ENCODE measurements around the gene ASB18. TPM values are rescaled to one million over a fixed set of nuclear protein-coding genes. Genes with fewer than 3 reads are reported as not detected.

The ASB18 gene
- total and polyA plus RNA-seq, 10 of the 15 experiments (the other 5 are each of a cell fraction or from before 2014, with no cell fraction given), result not detected

GRCh38 chr2:236162031-236162845, 102.0 kb downstream of the ASB18 start (continued):
- no peak for TF ChIP-seq CHD2 (IDR thresholded peaks at IDR 0.05; ENCODE audit: borderline replicate concordance, low read depth, low read length)
- TF ChIP-seq RCOR1 (conservative IDR thresholded peaks at IDR 0.05; ENCODE audit: low read depth, low read length), result no peak
- TF ChIP-seq, protein P1, sequence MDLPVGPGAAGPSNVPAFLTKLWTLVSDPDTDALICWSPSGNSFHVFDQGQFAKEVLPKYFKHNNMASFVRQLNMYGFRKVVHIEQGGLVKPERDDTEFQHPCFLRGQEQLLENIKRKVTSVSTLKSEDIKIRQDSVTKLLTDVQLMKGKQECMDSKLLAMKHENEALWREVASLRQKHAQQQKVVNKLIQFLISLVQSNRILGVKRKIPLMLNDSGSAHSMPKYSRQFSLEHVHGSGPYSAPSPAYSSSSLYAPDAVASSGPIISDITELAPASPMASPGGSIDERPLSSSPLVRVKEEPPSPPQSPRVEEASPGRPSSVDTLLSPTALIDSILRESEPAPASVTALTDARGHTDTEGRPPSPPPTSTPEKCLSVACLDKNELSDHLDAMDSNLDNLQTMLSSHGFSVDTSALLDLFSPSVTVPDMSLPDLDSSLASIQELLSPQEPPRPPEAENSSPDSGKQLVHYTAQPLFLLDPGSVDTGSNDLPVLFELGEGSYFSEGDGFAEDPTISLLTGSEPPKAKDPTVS (IDR thresholded peaks at IDR 0.05; ENCODE audit: low read depth, low read length), result no peak

DNA sequence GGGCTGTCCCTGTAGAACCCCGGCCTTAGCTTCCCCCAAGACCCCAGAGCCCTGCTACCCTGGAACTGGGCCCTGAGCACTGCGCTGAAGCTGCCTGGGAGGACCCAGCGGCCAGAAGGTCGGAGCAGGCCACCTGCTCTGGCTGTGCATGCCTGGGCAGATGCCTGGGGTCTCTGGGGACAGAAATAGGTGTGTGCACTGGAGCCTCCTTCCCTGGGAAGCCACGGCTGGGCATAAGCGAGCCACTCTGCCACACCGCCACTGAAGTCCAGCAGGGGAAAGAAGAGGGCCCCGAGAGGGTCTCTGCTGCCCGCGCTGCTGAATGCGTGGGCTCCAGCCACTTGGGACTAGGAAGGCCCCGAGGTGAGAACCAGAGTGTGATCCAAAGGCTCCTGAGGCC, 102.7 kb downstream of the ASB18 start:
- Histone ChIP-seq H3K4me1 (ENCODE audit: control insufficient read depth, insufficient read depth, low read length) (no peaks in the 10 kb centered on the region), H3K36me3 (ENCODE audit: control insufficient read depth in 2 of 2, insufficient read depth in 2 of 2, low read length in 1 of 2) (no peaks in the 10 kb centered on the region), H3K27me3 (replicated peaks in 1 of 2; ENCODE audit: control insufficient read depth in 2 of 2, insufficient read depth in 2 of 2, low read length in 1 of 2) (peaks cover 1 to 6% of the 10 kb centered on the region in 2 experiments; a peak in 3 of 4 replicates), H3K9ac (ENCODE audit: control insufficient read depth, insufficient read depth, low read length) (no peak overlapping the region), H3K79me2 (ENCODE audit: control insufficient read depth, insufficient read depth, low read length) (no peaks in the 10 kb centered on the region), H3K4me3 (no peak overlapping the region), H3K9me3 (replicated peaks; ENCODE audit: control insufficient read depth, insufficient read depth, low read length) (no peaks in the 10 kb centered on the region; the same call in 2 of the 3 replicates), H3K4me2 (ENCODE audit: control insufficient read depth, insufficient read depth) (no peak overlapping the region), H4K20me1 (ENCODE audit: control insufficient read depth, insufficient read depth) (no peaks in the 10 kb centered on the region), H2AFZ (ENCODE audit: control insufficient read depth, low read depth, low read length) (no peak overlapping the region), H3K27ac (ENCODE audit: control insufficient read depth, insufficient read depth) (no peak overlapping the region)
- ChIA-PET POLR2A (no interaction called here), RAD21 (ENCODE audit: unreplicated experiment) (no interaction called here), CTCF (no interaction called here), SMC1A (ENCODE audit: uncharacterized antibody, unreplicated experiment) (no interaction called here)
- DNase-seq (ENCODE audit: low read depth, low spot score) (no peak), ATAC-seq (no peak), FAIRE-seq (no peak)
- no peak for TF ChIP-seq ZNF24 (IDR thresholded peaks at IDR 0.05)
- TF ChIP-seq NFYB (IDR thresholded peaks at IDR 0.05; ENCODE audit: insufficient read depth, low read depth, low read length), result no peak
- no peak for TF ChIP-seq ELK1 (IDR thresholded peaks at IDR 0.05; ENCODE audit: low read depth, low read length)
- TF ChIP-seq, protein P2, sequence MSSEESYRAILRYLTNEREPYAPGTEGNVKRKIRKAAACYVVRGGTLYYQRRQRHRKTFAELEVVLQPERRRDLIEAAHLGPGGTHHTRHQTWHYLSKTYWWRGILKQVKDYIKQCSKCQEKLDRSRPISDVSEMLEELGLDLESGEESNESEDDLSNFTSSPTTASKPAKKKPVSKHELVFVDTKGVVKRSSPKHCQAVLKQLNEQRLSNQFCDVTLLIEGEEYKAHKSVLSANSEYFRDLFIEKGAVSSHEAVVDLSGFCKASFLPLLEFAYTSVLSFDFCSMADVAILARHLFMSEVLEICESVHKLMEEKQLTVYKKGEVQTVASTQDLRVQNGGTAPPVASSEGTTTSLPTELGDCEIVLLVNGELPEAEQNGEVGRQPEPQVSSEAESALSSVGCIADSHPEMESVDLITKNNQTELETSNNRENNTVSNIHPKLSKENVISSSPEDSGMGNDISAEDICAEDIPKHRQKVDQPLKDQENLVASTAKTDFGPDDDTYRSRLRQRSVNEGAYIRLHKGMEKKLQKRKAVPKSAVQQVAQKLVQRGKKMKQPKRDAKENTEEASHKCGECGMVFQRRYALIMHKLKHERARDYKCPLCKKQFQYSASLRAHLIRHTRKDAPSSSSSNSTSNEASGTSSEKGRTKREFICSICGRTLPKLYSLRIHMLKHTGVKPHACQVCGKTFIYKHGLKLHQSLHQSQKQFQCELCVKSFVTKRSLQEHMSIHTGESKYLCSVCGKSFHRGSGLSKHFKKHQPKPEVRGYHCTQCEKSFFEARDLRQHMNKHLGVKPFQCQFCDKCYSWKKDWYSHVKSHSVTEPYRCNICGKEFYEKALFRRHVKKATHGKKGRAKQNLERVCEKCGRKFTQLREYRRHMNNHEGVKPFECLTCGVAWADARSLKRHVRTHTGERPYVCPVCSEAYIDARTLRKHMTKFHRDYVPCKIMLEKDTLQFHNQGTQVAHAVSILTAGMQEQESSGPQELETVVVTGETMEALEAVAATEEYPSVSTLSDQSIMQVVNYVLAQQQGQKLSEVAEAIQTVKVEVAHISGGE (CRISPR knock-in tag; IDR thresholded peaks at IDR 0.05), result no peak
- no peak for TF ChIP-seq TBL1XR1 (IDR thresholded peaks at IDR 0.05; ENCODE audit: low read depth, low read length)
- no TSS peak for BruUV-seq (replicated peaks)
- in situ Hi-C loops (cut with MboI), result no loop called here
- WGBS (ENCODE audit: insufficient coverage, insufficient replicate concordance, low lambda C conversion rate, missing lambda C conversion rate), result 40% methylated on average over 10 of the region's 12 CpGs
- intact Hi-C loops (cut with micrococcal nuclease; ENCODE audit: unreplicated experiment), result no loop called here

Data from GM12878 (cell line).